Measurements from ENCODE around the gene MMEL1. TPM values are rescaled to one million over a fixed set of nuclear protein-coding genes. Genes with fewer than 3 reads are reported as not detected.
"Not testable (repeated sequence)": the region's sequence is repeated elsewhere in the genome, so short reads cannot be mapped to it uniquely, and the experiment has no call there.

MMEL1 gene
- total and polyA plus RNA-seq, 2 donors (not counting 3 experiments of a cell fraction or from before 2014, with no cell fraction given), result 1.1 to 1.2 TPM

- ChIA-PET POLR2A (no interaction called here), CTCF (no interaction called here)
- H4K20me1 ChIP-seq (replicated peaks; ENCODE audit: control insufficient read depth, extremely low read depth, insufficient read depth, low read length), result no peaks in the 10 kb centered on the region
- H3K9me1 ChIP-seq (replicated peaks; ENCODE audit: control insufficient read depth, extremely low read depth, insufficient read depth, low read length), result no peaks in the 10 kb centered on the region
- H3K27me3 ChIP-seq (ENCODE audit: control insufficient read depth in 2 of 2, insufficient read depth in 2 of 2, low read length in 2 of 2), result no peaks in the 10 kb centered on the region
- TF ChIP-seq, protein P1, sequence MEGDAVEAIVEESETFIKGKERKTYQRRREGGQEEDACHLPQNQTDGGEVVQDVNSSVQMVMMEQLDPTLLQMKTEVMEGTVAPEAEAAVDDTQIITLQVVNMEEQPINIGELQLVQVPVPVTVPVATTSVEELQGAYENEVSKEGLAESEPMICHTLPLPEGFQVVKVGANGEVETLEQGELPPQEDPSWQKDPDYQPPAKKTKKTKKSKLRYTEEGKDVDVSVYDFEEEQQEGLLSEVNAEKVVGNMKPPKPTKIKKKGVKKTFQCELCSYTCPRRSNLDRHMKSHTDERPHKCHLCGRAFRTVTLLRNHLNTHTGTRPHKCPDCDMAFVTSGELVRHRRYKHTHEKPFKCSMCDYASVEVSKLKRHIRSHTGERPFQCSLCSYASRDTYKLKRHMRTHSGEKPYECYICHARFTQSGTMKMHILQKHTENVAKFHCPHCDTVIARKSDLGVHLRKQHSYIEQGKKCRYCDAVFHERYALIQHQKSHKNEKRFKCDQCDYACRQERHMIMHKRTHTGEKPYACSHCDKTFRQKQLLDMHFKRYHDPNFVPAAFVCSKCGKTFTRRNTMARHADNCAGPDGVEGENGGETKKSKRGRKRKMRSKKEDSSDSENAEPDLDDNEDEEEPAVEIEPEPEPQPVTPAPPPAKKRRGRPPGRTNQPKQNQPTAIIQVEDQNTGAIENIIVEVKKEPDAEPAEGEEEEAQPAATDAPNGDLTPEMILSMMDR (IDR thresholded peaks at IDR 0.05; ENCODE audit: extremely low read depth in 1 of 2, insufficient read depth in 1 of 2, low read depth in 1 of 2, low read length in 2 of 2), result no peak
- TF ChIP-seq GATA2 (IDR thresholded peaks at IDR 0.05; ENCODE audit: insufficient read depth, insufficient read length, low read depth, low read length) (no peak), POLR2A (IDR thresholded peaks at IDR 0.05; ENCODE audit: low read depth, low read length) (no peak), EZH2 (IDR thresholded peaks at IDR 0.05; ENCODE audit: borderline replicate concordance, low read depth, low read length, severe bottlenecking) (no peak), JUN (IDR thresholded peaks at IDR 0.05; ENCODE audit: borderline replicate concordance, insufficient read depth, insufficient read length, low read depth) (no peak), POLR2AphosphoS5 (IDR thresholded peaks at IDR 0.05; ENCODE audit: insufficient read depth, low read depth, low read length) (no peak), MAX (IDR thresholded peaks at IDR 0.05; ENCODE audit: insufficient read depth, insufficient read length) (no peak)
- no peak for DNase-seq (ENCODE audit: low read depth, low spot score)
- no peak overlapping the region for H2AFZ ChIP-seq (ENCODE audit: low read depth, low read length)
- FAIRE-seq, result no peak
- intact Hi-C loops (cut with micrococcal nuclease), result no loop called here
- H3K36me3 ChIP-seq (ENCODE audit: control insufficient read depth in 2 of 2, extremely low read depth in 1 of 2, insufficient read depth in 2 of 2, low read length in 2 of 2), result no peaks in the 10 kb centered on the region
- no peak overlapping the region for H3K27ac ChIP-seq (ENCODE audit: insufficient read depth, low read depth, low read length)
- no peaks in the 10 kb centered on the region for H3K9me3 ChIP-seq (replicated peaks; ENCODE audit: control insufficient read depth, insufficient read depth, low read length)
- H3K79me2 ChIP-seq (ENCODE audit: control insufficient read depth, insufficient read depth, low read length), result no peaks in the 10 kb centered on the region
- H3K4me3 ChIP-seq (replicated peaks in 1 of 3; ENCODE audit: insufficient read depth in 1 of 3, low read depth in 1 of 3, low read length in 3 of 3), result no peak overlapping the region
- peaks cover 39% of the 10 kb centered on the region for H3K4me1 ChIP-seq (ENCODE audit: control insufficient read depth, extremely low read depth, insufficient read depth, low read length)
- no peak overlapping the region for H3K9ac ChIP-seq (replicated peaks; ENCODE audit: extremely low read depth, insufficient read depth, low read length)
- no TSS peak for BruUV-seq (replicated peaks)
- no peak overlapping the region for H3K4me2 ChIP-seq (ENCODE audit: insufficient read depth, low read length)
- dilution Hi-C loops (cut with MboI; ENCODE audit: extremely low pct_ligation_motif_present, low sequenced_read_pairs), result no loop called here
Observed at GRCh38 chr1:2552189-2552588, 80.6 kb downstream of the MMEL1 start.

- H3K27ac ChIP-seq (ENCODE audit: insufficient read depth, low read depth, low read length); H3K4me3 ChIP-seq (replicated peaks in 1 of 3; ENCODE audit: insufficient read depth in 1 of 3, low read depth in 1 of 3, low read length in 3 of 3); H3K27me3 ChIP-seq (ENCODE audit: control insufficient read depth in 2 of 2, insufficient read depth in 2 of 2, low read length in 2 of 2); DNase-seq (ENCODE audit: low read depth, low spot score); H3K9me3 ChIP-seq (replicated peaks; ENCODE audit: control insufficient read depth, insufficient read depth, low read length); POLR2A ChIA-PET; CTCF ChIA-PET; BruUV-seq (replicated peaks); H2AFZ ChIP-seq (ENCODE audit: low read depth, low read length); H3K9me1 ChIP-seq (replicated peaks; ENCODE audit: control insufficient read depth, extremely low read depth, insufficient read depth, low read length); intact Hi-C loops (cut with micrococcal nuclease); H3K4me2 ChIP-seq (ENCODE audit: insufficient read depth, low read length); dilution Hi-C loops (cut with MboI; ENCODE audit: extremely low pct_ligation_motif_present, low sequenced_read_pairs); H4K20me1 ChIP-seq (replicated peaks; ENCODE audit: control insufficient read depth, extremely low read depth, insufficient read depth, low read length); H3K36me3 ChIP-seq (ENCODE audit: control insufficient read depth in 2 of 2, extremely low read depth in 1 of 2, insufficient read depth in 2 of 2, low read length in 2 of 2); FAIRE-seq; H3K79me2 ChIP-seq (ENCODE audit: control insufficient read depth, insufficient read depth, low read length); H3K9ac ChIP-seq (replicated peaks; ENCODE audit: extremely low read depth, insufficient read depth, low read length): not testable (repeated sequence)
- H3K4me1 ChIP-seq (ENCODE audit: control insufficient read depth, extremely low read depth, insufficient read depth, low read length), result peaks cover 44% of the 10 kb centered on the region
Observed at GRCh38 chr1:2551544-2551943, 81.3 kb downstream of the MMEL1 start.

DNA sequence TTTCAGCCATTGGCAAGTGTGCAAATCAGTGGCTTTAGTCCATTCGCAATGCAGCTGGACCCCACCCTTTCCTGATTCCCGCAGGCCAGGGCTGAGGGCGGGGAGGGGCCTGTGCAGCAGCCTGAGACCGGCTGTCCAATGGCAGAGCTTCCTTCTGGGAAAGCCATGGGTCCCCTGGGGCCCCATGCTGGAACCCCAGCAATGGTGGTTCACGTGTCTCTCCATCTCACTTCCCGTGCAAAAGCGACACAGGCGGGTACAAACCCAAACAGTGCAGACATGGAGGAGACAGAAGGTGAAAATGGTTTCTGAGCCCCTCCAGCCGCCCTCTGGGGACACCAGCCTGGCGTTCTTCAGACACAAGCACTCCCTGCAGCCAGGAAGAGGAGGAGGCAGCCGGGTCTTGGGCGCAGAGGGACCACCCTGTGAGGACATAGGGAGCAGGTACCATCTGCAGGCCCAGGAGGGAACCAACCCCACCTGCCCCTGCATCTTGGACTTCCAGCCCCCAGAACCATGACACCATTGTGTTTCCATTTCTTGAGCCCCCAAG lies 82.4 kb downstream of the MMEL1 start:
- intact Hi-C loops (cut with micrococcal nuclease); dilution Hi-C loops (cut with MboI; ENCODE audit: extremely low pct_ligation_motif_present, low sequenced_read_pairs); BruUV-seq (replicated peaks): not testable (repeated sequence)

More for the DNA sequence above, 82.4 kb downstream of the MMEL1 start:
- H3K36me3 ChIP-seq (ENCODE audit: control insufficient read depth in 2 of 2, extremely low read depth in 1 of 2, insufficient read depth in 2 of 2, low read length in 2 of 2); H3K9ac ChIP-seq (replicated peaks; ENCODE audit: extremely low read depth, insufficient read depth, low read length); H3K9me3 ChIP-seq (replicated peaks; ENCODE audit: control insufficient read depth, insufficient read depth, low read length); H3K9me1 ChIP-seq (replicated peaks; ENCODE audit: control insufficient read depth, extremely low read depth, insufficient read depth, low read length); H3K4me2 ChIP-seq (ENCODE audit: insufficient read depth, low read length); H3K4me3 ChIP-seq (replicated peaks in 1 of 3; ENCODE audit: insufficient read depth in 1 of 3, low read depth in 1 of 3, low read length in 3 of 3); H3K79me2 ChIP-seq (ENCODE audit: control insufficient read depth, insufficient read depth, low read length); H3K27ac ChIP-seq (ENCODE audit: insufficient read depth, low read depth, low read length); H2AFZ ChIP-seq (ENCODE audit: low read depth, low read length); H4K20me1 ChIP-seq (replicated peaks; ENCODE audit: control insufficient read depth, extremely low read depth, insufficient read depth, low read length); DNase-seq (ENCODE audit: low read depth, low spot score); H3K27me3 ChIP-seq (ENCODE audit: control insufficient read depth in 2 of 2, insufficient read depth in 2 of 2, low read length in 2 of 2); POLR2A ChIA-PET: not testable (repeated sequence)
- peak; percentile 98 for FAIRE-seq
- CTCF ChIA-PET, result interaction anchor here (0.8 kb wide), 1 partner anchor 11 kb away, joined by 4 read pairs; no protein-coding TSS in a partner anchor
- peaks cover 44% of the 10 kb centered on the region for H3K4me1 ChIP-seq (ENCODE audit: control insufficient read depth, extremely low read depth, insufficient read depth, low read length)

Measured in endothelial cell of umbilical vein (primary cell).